ENCODE data around the gene LIMA1.
"Not testable (repeated sequence)": the region's sequence is repeated elsewhere in the genome, so short reads cannot be mapped to it uniquely, and the experiment has no call there.

The LIMA1 gene

GRCh38 chr12:50185301-50185895 is 97.9 kb downstream of the LIMA1 start:
- DNase-seq, result no peak

GRCh38 chr12:50184261-50184660 is 99.1 kb downstream of the LIMA1 start:
- no peak for DNase-seq

GRCh38 chr12:50182461-50182860 is 100.9 kb downstream of the LIMA1 start:
- peak; percentile 24 for DNase-seq

GRCh38 chr12:50181691-50182090 is 101.6 kb downstream of the LIMA1 start:
- no peak for DNase-seq

- no peak for DNase-seq
Observed at GRCh38 chr12:50175716-50176026, 107.6 kb downstream of the LIMA1 start.

GRCh38 chr12:50174971-50175715 is 108.2 kb downstream of the LIMA1 start:
- peak; percentile 89 for DNase-seq

- peak; percentile 99 for DNase-seq
Observed at GRCh38 chr12:50167049-50167828, 116.1 kb downstream of the LIMA1 start, which contains the start of gene CERS5. CERS5 (minus strand) TSS chr12:50167369; CDS start chr12:50167297, 72 bp downstream.

GRCh38 chr12:50166799-50167048 is 116.6 kb downstream of the LIMA1 start:
- peak; percentile 53 for DNase-seq

GRCh38 chr12:50164963-50165362 is 118.4 kb downstream of the LIMA1 start:
- DNase-seq, result no peak

- peak; percentile 29 for DNase-seq
Observed at GRCh38 chr12:50162230-50162629, 121.1 kb downstream of the LIMA1 start.

- DNase-seq, result no peak
Observed at GRCh38 chr12:50160643-50161042, 122.7 kb downstream of the LIMA1 start.

- DNase-seq, result no peak
Observed at GRCh38 chr12:50157259-50157658, 126.1 kb downstream of the LIMA1 start.

GRCh38 chr12:50156641-50157040 is 126.7 kb downstream of the LIMA1 start:
- no peak for DNase-seq

- DNase-seq, result not testable (repeated sequence)
Observed at GRCh38 chr12:50154947-50155346, 128.4 kb downstream of the LIMA1 start.

GRCh38 chr12:50151047-50151687 is 132.2 kb downstream of the LIMA1 start:
- DNase-seq, result no peak

- no peak for DNase-seq
Observed at GRCh38 chr12:50149311-50149710, 134.0 kb downstream of the LIMA1 start.

GRCh38 chr12:50148011-50148410 is 135.3 kb downstream of the LIMA1 start:
- not testable (repeated sequence) for DNase-seq

- no peak for DNase-seq
Observed at GRCh38 chr12:50147281-50147680, 136.0 kb downstream of the LIMA1 start.

GRCh38 chr12:50145439-50145838 is 137.9 kb downstream of the LIMA1 start:
- no peak for DNase-seq

- no peak for DNase-seq
Observed at GRCh38 chr12:50142993-50143392, 140.3 kb downstream of the LIMA1 start.

- peak; percentile 79 for DNase-seq
Observed at GRCh38 chr12:50132505-50133135, 150.7 kb downstream of the LIMA1 start.

GRCh38 chr12:50129290-50129689 is 154.0 kb downstream of the LIMA1 start:
- DNase-seq, result no peak

- no peak for DNase-seq
Observed at GRCh38 chr12:50127546-50127945, 155.8 kb downstream of the LIMA1 start.
